ENCODE measurements around the gene TBC1D4. TPM values are rescaled to one million over a fixed set of nuclear protein-coding genes. Genes with fewer than 3 reads are reported as not detected.
A peak's percentile ranks its signal among the peaks of the same experiment; 100 is the strongest.

Gene TBC1D4
- total and polyA plus RNA-seq, 8 donors = 16.6 to 31.7 (median 26.8) TPM

GRCh38 chr13:75339635-75340374 is 142.2 kb downstream of the TBC1D4 start:
- Histone ChIP-seq H3K36me3 (peaks cover 0 to 10% of the 10 kb centered on the region in 2 donors), H3K27me3 (no peaks in the 10 kb centered on the region), H3K4me1 (no peaks in the 10 kb centered on the region), H3K9me3 (no peaks in the 10 kb centered on the region), H3K27ac (no peak overlapping the region), H3K4me3 (no peak overlapping the region)
- ATAC-seq (no peak), DNase-seq (peak in 1 of 4 donors; percentile 16)
- TF ChIP-seq, protein P1, sequence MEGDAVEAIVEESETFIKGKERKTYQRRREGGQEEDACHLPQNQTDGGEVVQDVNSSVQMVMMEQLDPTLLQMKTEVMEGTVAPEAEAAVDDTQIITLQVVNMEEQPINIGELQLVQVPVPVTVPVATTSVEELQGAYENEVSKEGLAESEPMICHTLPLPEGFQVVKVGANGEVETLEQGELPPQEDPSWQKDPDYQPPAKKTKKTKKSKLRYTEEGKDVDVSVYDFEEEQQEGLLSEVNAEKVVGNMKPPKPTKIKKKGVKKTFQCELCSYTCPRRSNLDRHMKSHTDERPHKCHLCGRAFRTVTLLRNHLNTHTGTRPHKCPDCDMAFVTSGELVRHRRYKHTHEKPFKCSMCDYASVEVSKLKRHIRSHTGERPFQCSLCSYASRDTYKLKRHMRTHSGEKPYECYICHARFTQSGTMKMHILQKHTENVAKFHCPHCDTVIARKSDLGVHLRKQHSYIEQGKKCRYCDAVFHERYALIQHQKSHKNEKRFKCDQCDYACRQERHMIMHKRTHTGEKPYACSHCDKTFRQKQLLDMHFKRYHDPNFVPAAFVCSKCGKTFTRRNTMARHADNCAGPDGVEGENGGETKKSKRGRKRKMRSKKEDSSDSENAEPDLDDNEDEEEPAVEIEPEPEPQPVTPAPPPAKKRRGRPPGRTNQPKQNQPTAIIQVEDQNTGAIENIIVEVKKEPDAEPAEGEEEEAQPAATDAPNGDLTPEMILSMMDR (IDR thresholded peaks at IDR 0.05) = no peak
- intact Hi-C loops (cut with DNase I) = no loop called here

- H3K27me3 ChIP-seq = no peaks in the 10 kb centered on the region
- no peak for ATAC-seq
- peak in 1 of 4 donors; percentile 21 for DNase-seq
- intact Hi-C loops (cut with DNase I) = no loop called here
- H3K4me3 ChIP-seq = no peak overlapping the region
- no peaks in the 10 kb centered on the region for H3K4me1 ChIP-seq
- peaks cover 0 to 10% of the 10 kb centered on the region in 2 donors for H3K36me3 ChIP-seq
- TF ChIP-seq, protein P1 (IDR thresholded peaks at IDR 0.05) = no peak
- H3K27ac ChIP-seq = no peak overlapping the region
- no peaks in the 10 kb centered on the region for H3K9me3 ChIP-seq
Measured at GRCh38 chr13:75334634-75335447, 147.1 kb downstream of the TBC1D4 start.

GRCh38 chr13:75333103-75333502 is 148.9 kb downstream of the TBC1D4 start:
- Histone ChIP-seq H3K4me3 (no peak overlapping the region), H3K36me3 (peaks cover 0 to 10% of the 10 kb centered on the region in 2 donors), H3K27ac (no peak overlapping the region), H3K4me1 (no peaks in the 10 kb centered on the region), H3K9me3 (no peaks in the 10 kb centered on the region), H3K27me3 (no peaks in the 10 kb centered on the region)
- intact Hi-C loops (cut with DNase I) = no loop called here
- DNase-seq = no peak
- TF ChIP-seq, protein P1 (IDR thresholded peaks at IDR 0.05) = no peak
- ATAC-seq = peak; percentile 75

DNA sequence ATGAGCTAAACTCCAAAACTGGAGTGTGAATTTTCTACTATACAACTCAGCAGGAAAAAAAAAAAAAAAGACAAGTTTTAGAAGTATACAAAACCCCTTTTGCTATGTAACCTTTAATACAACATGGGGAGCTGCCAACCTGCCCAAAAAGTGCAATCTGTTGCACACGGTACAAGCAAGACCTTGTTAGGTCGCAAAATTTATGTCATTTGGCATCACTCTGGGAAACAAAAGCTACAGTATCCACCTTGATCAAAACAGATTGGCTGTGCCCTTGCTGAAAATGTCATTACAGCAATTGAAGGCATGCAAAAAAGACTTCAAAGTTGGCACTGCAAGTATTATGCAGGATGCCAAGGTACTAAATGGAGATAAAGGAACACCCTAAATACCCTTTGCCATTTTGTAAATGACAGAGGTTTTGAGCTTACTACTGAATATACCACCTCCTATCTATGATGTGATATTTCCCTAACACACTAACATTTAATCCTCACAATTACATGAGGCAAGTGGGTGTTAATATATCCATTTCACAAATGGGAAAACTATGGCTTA is 150.1 kb downstream of the TBC1D4 start:
- no peak overlapping the region for H3K27ac ChIP-seq
- peaks cover 0 to 10% of the 10 kb centered on the region in 2 donors for H3K36me3 ChIP-seq
- TF ChIP-seq, protein P1 (IDR thresholded peaks at IDR 0.05) = no peak
- no peak for ATAC-seq
- intact Hi-C loops (cut with DNase I) = no loop called here
- H3K4me3 ChIP-seq = no peak overlapping the region
- no peaks in the 10 kb centered on the region for H3K27me3 ChIP-seq
- DNase-seq = no peak
- H3K9me3 ChIP-seq = no peaks in the 10 kb centered on the region
- H3K4me1 ChIP-seq = no peaks in the 10 kb centered on the region

- DNase-seq (no peak), ATAC-seq (no peak)
- Histone ChIP-seq H3K4me1 (peaks cover 0 to 7% of the 10 kb centered on the region in 2 donors), H3K27me3 (no peaks in the 10 kb centered on the region), H3K27ac (no peak overlapping the region), H3K36me3 (peaks cover 0 to 2% of the 10 kb centered on the region in 2 donors), H3K9me3 (no peaks in the 10 kb centered on the region), H3K4me3 (no peak overlapping the region)
- intact Hi-C loops (cut with DNase I) = no loop called here
- TF ChIP-seq, protein P1 (IDR thresholded peaks at IDR 0.05) = no peak
Measured at GRCh38 chr13:75330770-75331169, 151.2 kb downstream of the TBC1D4 start.

Measured in left lung (tissue), 10 donors.